Endothelial cell of umbilical vein (primary cell): ENCODE data around the gene TRIM3. TPM values are rescaled to one million over a fixed set of nuclear protein-coding genes. Genes with fewer than 3 reads are reported as not detected.
A peak's percentile ranks its signal among the peaks of the same experiment; 100 is the strongest.

Experiments used
- BruUV-seq: library from RNA; stranded (reverse); fragments of 400-500 nt; replicated peaks from 2 replicates; lab custom pipeline; 2021; lab: Mats Ljungman, UMichigan
- CTCF ChIA-PET: fragments of 300-600, 350-600 bp; sonication (Branson Sonifier 250); formaldehyde crosslinking; loops from one replicate; lab custom pipeline; 2021; ENCODE audit warnings: antibody characterized with exemption, inconsistent platforms; lab: Charles Lee
- POLR2A ChIA-PET: fragments of 300-600, 350-600 bp; sonication (Branson Sonifier 250); formaldehyde crosslinking; loops from one replicate; lab custom pipeline; 2021; ENCODE audit warnings: antibody characterized with exemption, inconsistent platforms; lab: Charles Lee
- DNase-seq: peaks from one replicate; pipeline ENCODE4 v3.0.0-alpha.2; 2011; ENCODE audit warnings: low read depth, low spot score
- FAIRE-seq: peaks from 2 replicates; lab custom pipeline; 2011; peaks lifted over from hg19 to GRCh38; lab: Jason Lieb, UNC
- H2AFZ ChIP-seq: 2 replicates; pipeline ENCODE4 v1.6.0; 2012; ENCODE audit warnings: low read depth, low read length, control low read depth, inconsistent platforms
- H3K27ac ChIP-seq: 2 replicates; pipeline ENCODE4 v1.5.1; 2011; ENCODE audit warnings: low read depth, mild to moderate bottlenecking, control low read depth, low read length, moderate library complexity; ENCODE audit not compliant: insufficient read depth
- H3K27me3 ChIP-seq, 2 experiments: 2 replicates each; pipeline versions ENCODE4 v1.6.0 to v1.6.1; 2011; ENCODE audit warnings: low read length in 2 of 2, mixed read lengths in 1 of 2; ENCODE audit not compliant: control insufficient read depth in 2 of 2, insufficient read depth in 2 of 2
- H3K36me3 ChIP-seq, 2 experiments: 2 replicates in 1 of 2; 3 replicates in 1 of 2; pipeline ENCODE4 v1.5.1; 2011; ENCODE audit warnings: low read length in 2 of 2, mild to moderate bottlenecking in 1 of 2, moderate library complexity in 1 of 2; ENCODE audit not compliant: control insufficient read depth in 2 of 2, insufficient read depth in 2 of 2; ENCODE audit errors: extremely low read depth in 1 of 2
- H3K4me1 ChIP-seq: 3 replicates; pipeline ENCODE4 v1.5.1; 2011; ENCODE audit warnings: mild to moderate bottlenecking, low read length; ENCODE audit not compliant: control insufficient read depth, insufficient read depth; ENCODE audit errors: extremely low read depth
- H3K4me2 ChIP-seq: 2 replicates; pipeline ENCODE4 v1.6.1; 2011; ENCODE audit warnings: low read length, control low read depth, mixed read lengths; ENCODE audit not compliant: insufficient read depth
- H3K4me3 ChIP-seq, 3 experiments: fragments of 200-600 bp in 1 of 3; sonication (generic), shearing (Covaris generic) in 1 of 3; replicated peaks in 1 of 3; 2 replicates each; pipeline ENCODE4 v1.5.1; 2011 to 2016; ENCODE audit warnings: control low read depth in 3 of 3, low read length in 3 of 3, mild to moderate bottlenecking in 2 of 3, inconsistent platforms in 1 of 3, low read depth in 1 of 3, moderate library complexity in 1 of 3; ENCODE audit not compliant: insufficient read depth in 1 of 3
- H3K79me2 ChIP-seq: 2 replicates; pipeline ENCODE4 v1.6.0; 2012; ENCODE audit warnings: low read length, inconsistent platforms; ENCODE audit not compliant: control insufficient read depth, insufficient read depth
- H3K9ac ChIP-seq: replicated peaks from 2 replicates; pipeline ENCODE3; 2011; ENCODE audit warnings: low read length, control low read depth; ENCODE audit not compliant: insufficient read depth; ENCODE audit errors: extremely low read depth
- H3K9me1 ChIP-seq: replicated peaks from 3 replicates; pipeline ENCODE4 v1.6.0; 2011; ENCODE audit warnings: mild to moderate bottlenecking, low read length; ENCODE audit not compliant: control insufficient read depth, insufficient read depth; ENCODE audit errors: extremely low read depth
- H3K9me3 ChIP-seq: replicated peaks from 2 replicates; pipeline ENCODE4 v1.5.1; 2012; ENCODE audit warnings: low read length, inconsistent platforms; ENCODE audit not compliant: control insufficient read depth, insufficient read depth
- H4K20me1 ChIP-seq: replicated peaks from 2 replicates; pipeline ENCODE3; 2011; ENCODE audit warnings: mild to moderate bottlenecking, low read length; ENCODE audit not compliant: control insufficient read depth, insufficient read depth; ENCODE audit errors: extremely low read depth
- FOS ChIP-seq: IDR thresholded peaks from 2 replicates; pipeline ENCODE4 v1.6.1; 2011; ENCODE audit warnings: mild to moderate bottlenecking, low read length, moderate library complexity, borderline replicate concordance; ENCODE audit not compliant: insufficient read depth
- GATA2 ChIP-seq: IDR thresholded peaks from 2 replicates; pipeline ENCODE4 v1.7.0; 2011; ENCODE audit warnings: low read depth, mild to moderate bottlenecking, moderate library complexity, mixed read lengths, low read length; ENCODE audit not compliant: insufficient read length, insufficient read depth
- JUN ChIP-seq: IDR thresholded peaks from 2 replicates; pipeline ENCODE4 v1.6.1; 2011; ENCODE audit warnings: borderline replicate concordance, low read depth; ENCODE audit not compliant: insufficient read length, insufficient read depth
- MYC ChIP-seq: IDR thresholded peaks from one replicate; pipeline ENCODE4 v1.6.1; 2011; ENCODE audit warnings: mild to moderate bottlenecking, low read depth, low read length
- POLR2A ChIP-seq: IDR thresholded peaks from 2 replicates; pipeline ENCODE4 v1.6.1; 2012; ENCODE audit warnings: low read depth, mild to moderate bottlenecking, control low read depth, low read length
- dilution Hi-C: fragments of 300-500 bp; cut with MboI; formaldehyde crosslinking; loops from one replicate; pipeline ENCODE4 v1.15.0; 2019; ENCODE audit warnings: low sequenced_read_pairs; ENCODE audit not compliant: extremely low pct_ligation_motif_present
- intact Hi-C: fragments of 100-400 bp; cut with micrococcal nuclease; formaldehyde crosslinking; loops from one replicate; pipeline ENCODE4 v1.10.0; 2022
- polyA plus RNA-seq, 4 experiments: library from polyadenylated mRNA; depleted of rRNA in 3 of 4; stranded (reverse) in 3 of 4; unstranded in 1 of 4; fragments of >200 nt; gene quantifications; 2 replicates each; pipeline versions ENCODE4 v1.2.1 to v1.2.3, GENCODE V29; 2011 to 2012; ENCODE audit warnings: missing spikeins in 1 of 4
- total RNA-seq: library from RNA; stranded (reverse); gene quantifications from 2 replicates; pipeline ENCODE4 v1.2.3, GENCODE V29; 2021
- TF ChIP-seq, protein P1 (sequence below), 2 donors: IDR thresholded peaks; 1 replicate in 1 of 2; 2 replicates in 1 of 2; pipeline ENCODE4 v1.5.1; 2011; ENCODE audit warnings: low read length in 2 of 2, mild to moderate bottlenecking in 2 of 2, moderate library complexity in 2 of 2, control low read depth in 1 of 2, inconsistent platforms in 1 of 2, low read depth in 1 of 2; ENCODE audit not compliant: insufficient read depth in 1 of 2; ENCODE audit errors: extremely low read depth in 1 of 2
- TF ChIP-seq, protein P2 (sequence below): IDR thresholded peaks from 2 replicates; pipeline ENCODE4 v1.6.1; 2011; ENCODE audit not compliant: insufficient read depth, insufficient read length

Gene TRIM3
- total and polyA plus RNA-seq, 2 donors (not counting 3 experiments of a cell fraction or from before 2014, with no cell fraction given): 21.8 to 29.2 TPM

DNA sequence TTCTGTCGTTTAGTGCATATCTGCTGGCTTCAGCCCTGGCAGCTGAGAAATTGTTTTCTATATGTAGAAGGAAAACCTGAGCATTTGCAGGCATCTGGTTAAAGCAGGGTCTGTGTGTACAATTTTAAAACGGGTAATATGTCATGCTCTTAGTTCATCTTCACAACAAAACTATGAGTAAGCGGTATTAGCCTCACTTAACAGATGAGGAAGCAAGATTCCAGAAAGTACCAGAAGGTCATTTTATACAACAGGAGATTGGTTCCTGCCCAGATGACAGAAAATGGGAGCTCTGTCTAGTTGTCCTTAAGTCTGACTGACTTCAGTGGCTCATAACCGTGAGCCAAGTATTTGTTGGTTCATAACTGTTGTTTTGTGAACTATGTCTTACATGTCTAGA is 8.7 kb upstream of the TRIM3 start:
- intact Hi-C loops: no loop called here

More for the DNA sequence above, 8.7 kb upstream of the TRIM3 start:
- dilution Hi-C loops: no loop called here
- H3K4me3 ChIP-seq: peak overlapping the region in 2 of 3 experiments; percentile 57 to 65
- POLR2A ChIA-PET: interaction anchor here (1.5 to 1.6 kb wide), 2 partner anchors 10 to 13 kb away, joined by 4 to 8 read pairs; no protein-coding TSS in a partner anchor
- peaks cover 6 to 16% of the 10 kb centered on the region in 2 experiments for H3K36me3 ChIP-seq
- peak overlapping the region; percentile 77 for H3K4me2 ChIP-seq
- peaks cover 36% of the 10 kb centered on the region for H3K79me2 ChIP-seq
- CTCF ChIA-PET: interaction anchor here (0.9 to 2.6 kb wide), 4 partner anchors 49 to 201 kb away, joined by 3 to 28 read pairs (median 9); partner anchors contain the start of genes MRPL17 and SMPD1
- no peaks in the 10 kb centered on the region for H3K9me3 ChIP-seq
- TF ChIP-seq POLR2A (no peak), FOS (no peak), MYC (no peak), GATA2 (no peak), JUN (no peak)
- TF ChIP-seq, protein P1, sequence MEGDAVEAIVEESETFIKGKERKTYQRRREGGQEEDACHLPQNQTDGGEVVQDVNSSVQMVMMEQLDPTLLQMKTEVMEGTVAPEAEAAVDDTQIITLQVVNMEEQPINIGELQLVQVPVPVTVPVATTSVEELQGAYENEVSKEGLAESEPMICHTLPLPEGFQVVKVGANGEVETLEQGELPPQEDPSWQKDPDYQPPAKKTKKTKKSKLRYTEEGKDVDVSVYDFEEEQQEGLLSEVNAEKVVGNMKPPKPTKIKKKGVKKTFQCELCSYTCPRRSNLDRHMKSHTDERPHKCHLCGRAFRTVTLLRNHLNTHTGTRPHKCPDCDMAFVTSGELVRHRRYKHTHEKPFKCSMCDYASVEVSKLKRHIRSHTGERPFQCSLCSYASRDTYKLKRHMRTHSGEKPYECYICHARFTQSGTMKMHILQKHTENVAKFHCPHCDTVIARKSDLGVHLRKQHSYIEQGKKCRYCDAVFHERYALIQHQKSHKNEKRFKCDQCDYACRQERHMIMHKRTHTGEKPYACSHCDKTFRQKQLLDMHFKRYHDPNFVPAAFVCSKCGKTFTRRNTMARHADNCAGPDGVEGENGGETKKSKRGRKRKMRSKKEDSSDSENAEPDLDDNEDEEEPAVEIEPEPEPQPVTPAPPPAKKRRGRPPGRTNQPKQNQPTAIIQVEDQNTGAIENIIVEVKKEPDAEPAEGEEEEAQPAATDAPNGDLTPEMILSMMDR (IDR thresholded peaks at IDR 0.05; ENCODE audit: extremely low read depth in 1 of 2, insufficient read depth in 1 of 2, low read depth in 1 of 2, low read length in 2 of 2): no peak
- TF ChIP-seq, protein P2, sequence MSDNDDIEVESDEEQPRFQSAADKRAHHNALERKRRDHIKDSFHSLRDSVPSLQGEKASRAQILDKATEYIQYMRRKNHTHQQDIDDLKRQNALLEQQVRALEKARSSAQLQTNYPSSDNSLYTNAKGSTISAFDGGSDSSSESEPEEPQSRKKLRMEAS: no peak
- no peaks in the 10 kb centered on the region for H3K27me3 ChIP-seq
- FAIRE-seq (no peak), DNase-seq (no peak)
- no peak overlapping the region for H2AFZ ChIP-seq
- peak overlapping the region; percentile 72 for H3K27ac ChIP-seq
- peak overlapping the region; percentile 70 for H3K9ac ChIP-seq
- peaks cover 18% of the 10 kb centered on the region for H3K4me1 ChIP-seq
- BruUV-seq: no TSS peak
- H3K9me1 ChIP-seq: no peaks in the 10 kb centered on the region
- H4K20me1 ChIP-seq: no peaks in the 10 kb centered on the region
